ENCODE results near the gene MMP28.

Gene MMP28

DNA sequence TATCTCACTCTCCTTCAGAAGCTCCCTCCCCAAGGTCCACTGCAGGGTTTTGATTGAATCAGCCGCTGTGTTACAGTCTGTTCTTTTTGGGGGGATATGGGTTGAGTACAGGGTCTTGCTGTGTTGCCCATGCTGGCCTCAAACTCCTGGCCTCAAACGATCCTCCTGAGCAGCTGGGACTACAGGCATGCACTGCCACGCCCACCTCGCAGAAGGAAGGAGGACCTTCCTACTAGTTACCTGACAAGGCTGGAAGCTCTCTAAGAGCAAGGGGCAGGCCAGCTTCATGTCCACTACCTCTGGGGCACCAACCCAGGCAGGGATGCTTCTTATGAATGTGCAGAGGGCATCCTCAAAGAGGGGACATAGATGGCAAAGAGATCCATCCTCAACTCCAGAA lies 1.9 kb upstream of the MMP28 start:
- DNase-seq, result no peak

DNA sequence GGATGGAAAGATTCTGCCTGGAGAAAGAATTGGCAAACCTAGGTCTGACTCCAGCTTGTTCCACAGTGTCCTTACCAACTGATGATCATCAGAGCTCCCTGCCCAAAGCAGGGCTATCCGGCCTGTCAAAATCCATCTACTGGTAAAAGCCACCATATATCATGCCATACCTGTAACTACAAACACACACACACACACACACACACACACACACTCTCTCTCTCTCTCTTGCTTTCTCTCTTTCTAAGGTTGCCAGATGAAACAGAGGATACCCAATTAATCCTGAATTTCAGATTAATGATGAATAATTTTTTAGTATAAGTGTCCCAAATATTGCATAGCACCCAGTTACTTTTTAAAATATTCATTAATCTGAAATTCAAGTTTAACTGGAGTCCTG lies 1.5 kb upstream of the MMP28 start:
- no peak for DNase-seq

DNA sequence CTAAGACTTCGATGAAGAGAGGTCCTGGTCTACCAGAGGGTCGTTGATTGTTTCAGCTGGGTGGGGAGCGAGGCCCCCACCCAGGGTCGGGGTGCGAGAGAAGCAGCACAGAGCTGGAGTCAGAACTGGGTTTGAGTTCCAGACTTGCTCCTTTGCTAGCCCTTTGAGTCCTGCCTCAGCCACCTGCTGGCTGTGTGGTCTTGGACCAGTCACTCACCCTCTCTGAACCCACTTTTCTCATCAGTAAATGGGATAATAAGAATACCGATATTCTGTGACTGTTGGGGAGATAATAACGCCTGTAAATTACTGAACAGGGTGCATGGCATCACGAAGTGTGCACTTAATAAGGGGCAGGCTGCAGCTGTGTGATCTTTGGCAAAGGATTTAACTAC lies 427 bp upstream of the MMP28 start:
- DNase-seq, result no peak

DNA sequence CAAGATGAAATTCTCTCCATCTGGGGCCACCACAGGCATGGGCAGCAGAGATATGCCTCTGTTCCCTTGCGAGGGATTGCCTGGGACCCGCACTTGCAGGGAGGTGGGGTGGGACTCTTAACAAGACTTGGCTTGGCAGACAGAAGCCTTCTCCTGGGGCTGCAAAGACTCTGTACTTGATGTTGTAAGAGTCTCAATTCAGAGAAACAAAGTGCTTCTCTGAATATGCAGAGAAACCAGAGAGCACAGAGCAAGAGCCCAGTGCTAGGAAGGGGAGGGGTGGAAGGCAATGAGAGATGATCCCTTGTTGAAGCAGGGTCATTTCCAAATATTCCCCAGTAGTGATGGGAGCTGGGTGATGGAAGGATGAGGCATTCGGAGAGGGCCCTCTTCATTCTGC lies 2.2 kb downstream of the MMP28 start:
- no peak for DNase-seq

DNA sequence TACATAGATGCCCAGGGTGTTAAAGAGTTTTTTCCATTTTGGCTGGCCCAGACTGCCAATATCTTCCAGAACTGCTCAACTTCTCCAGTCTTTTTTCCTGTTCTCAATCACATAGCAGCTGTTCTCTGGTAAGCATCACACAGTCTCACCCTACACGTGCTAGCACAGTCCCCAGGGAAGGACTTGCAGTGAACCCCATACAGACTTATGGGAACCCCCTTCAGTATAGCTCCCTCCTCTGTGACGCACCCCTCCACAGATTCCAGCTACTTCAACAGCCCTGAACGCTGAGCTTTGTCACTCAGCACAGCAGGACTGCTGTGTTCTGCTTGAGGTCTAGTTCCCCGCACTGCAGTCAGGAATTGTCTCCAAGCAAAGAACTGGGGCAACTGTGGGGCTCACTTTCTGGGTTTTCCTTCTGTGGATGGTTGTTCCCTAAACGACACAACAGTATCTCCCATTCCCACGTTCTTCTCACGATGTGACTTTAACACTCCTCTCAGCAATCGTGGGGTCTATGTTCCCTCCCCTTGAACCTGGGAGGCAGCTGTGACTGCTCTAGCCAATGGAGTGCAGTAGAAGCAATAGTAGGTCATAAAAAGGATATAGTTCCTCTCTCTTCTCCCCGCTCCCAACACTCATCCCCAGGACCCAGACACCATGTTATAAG lies 3.6 kb downstream of the MMP28 start:
- DNase-seq, result no peak

DNA sequence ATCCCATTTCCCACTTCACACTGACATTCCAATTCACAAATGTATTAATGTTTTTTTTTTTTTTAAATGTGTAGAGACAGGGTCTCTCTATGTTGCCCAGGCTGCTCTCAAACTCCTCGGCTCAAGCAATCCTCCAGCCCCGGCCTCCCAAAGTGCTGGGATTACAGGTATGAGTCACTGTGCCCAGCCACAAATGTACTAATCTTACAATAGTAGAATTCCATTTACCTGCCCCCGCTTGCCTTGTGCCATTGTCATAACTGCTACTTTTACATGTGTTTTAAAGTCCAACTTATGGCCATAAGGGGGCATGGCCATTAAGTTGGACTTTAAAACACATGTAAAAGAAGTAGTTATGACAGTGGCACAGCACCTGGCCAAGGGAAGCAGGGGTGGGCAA lies 4.6 kb downstream of the MMP28 start:
- no peak for DNase-seq

DNA sequence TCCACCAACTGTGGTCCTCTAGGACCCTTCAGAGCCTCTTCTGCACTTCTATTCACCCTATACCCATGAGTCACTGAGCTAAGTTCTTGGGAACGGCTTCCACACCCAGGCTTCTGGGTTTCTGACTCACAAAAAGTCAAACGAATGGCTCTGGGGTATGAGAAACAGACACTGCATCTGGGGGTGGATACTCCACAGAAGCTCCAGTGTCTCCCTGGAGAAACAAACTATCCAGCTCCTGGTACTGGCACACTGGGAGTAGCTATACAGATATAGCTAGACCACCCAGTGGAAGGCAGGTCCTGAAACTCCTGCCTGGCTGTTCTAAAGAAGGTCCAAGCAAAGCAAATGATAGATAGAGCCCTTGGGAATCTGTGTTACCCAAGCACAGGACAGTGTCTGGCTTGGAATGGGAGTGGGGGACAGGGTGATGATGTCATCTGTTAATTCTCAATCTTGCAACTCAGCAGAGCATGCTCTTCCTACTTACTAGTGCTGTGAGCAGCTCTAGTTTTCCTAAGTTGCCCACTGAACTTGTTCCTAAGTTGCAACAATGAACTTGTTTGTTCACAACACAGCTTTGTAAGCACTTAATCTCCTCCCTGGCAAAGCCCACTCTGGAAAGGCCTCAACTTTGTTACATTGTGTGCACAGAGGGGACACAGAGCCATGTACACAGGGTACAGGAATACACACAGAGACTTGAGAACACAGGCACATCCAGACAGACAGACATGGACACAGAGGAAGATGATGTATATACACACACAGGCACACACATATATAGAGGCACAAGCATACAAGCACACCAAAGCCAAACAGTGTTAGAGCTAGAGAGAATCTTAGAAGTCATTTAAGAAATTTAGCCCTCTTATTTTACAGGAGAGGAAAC lies 6.7 kb downstream of the MMP28 start:
- no peak for DNase-seq

DNA sequence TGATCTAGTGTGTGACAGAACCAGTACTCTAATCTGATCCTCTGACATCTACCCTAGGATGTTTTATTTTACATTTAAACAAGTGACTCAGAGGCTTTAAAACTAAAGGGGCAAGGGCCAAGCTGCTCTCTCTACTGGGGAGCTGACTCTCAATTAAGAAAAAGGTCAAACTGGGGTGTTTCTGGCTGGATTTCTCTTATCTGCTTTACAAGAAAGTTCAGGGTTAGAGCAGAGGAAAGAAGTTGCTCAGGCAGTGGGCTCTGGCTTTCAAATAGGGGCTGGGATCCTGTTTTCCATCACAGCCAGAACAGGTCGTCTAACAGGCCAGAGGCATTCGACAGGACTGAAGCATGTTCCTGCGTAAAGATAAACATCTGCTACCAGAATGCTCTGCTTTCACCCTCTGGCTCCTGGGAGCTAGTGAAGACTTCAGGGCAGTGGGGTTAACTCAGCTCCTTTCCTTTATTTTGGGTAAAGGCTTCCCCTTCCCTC lies 8.5 kb downstream of the MMP28 start:
- no peak for DNase-seq

DNA sequence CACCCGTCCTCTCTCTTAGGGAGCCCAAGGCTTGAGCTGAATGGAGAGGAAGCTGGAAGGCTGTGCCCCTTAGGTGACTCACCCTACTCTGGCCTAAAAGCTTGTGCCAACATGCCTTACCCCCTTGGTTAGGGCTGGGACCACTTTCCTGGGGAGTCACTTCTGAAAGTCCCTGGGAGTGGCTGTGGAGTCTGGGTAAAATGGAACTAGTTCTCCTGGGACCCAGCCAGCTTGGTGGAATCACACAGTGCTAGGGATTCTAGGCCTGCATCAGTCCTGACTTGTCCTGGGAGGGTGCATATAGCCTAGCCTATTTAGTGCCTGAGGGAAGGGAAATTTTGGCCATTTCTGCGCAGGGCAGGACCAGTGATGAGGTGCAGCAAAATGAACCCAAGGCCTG lies 10.5 kb downstream of the MMP28 start:
- DNase-seq, result no peak

DNA sequence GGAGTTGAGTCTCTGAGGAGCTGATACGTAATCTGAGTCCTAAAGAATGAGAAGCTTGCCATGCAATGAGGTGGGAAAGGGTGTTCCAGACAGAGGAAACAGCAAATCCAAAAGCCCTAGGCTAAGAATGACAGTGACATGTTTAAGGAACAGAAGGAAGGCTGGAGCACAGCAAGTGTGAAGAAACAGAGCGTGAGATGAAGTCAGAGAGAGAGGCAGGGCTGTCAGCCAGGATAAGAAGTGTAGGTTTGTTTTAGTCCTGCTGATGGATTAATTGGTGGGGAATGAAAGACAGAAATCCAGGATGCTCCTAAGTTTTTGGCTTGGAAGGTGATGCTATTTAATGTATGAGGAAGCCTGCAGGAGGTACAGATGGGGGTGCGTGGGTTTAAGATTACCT lies 14.5 kb downstream of the MMP28 start:
- no peak for DNase-seq

DNA sequence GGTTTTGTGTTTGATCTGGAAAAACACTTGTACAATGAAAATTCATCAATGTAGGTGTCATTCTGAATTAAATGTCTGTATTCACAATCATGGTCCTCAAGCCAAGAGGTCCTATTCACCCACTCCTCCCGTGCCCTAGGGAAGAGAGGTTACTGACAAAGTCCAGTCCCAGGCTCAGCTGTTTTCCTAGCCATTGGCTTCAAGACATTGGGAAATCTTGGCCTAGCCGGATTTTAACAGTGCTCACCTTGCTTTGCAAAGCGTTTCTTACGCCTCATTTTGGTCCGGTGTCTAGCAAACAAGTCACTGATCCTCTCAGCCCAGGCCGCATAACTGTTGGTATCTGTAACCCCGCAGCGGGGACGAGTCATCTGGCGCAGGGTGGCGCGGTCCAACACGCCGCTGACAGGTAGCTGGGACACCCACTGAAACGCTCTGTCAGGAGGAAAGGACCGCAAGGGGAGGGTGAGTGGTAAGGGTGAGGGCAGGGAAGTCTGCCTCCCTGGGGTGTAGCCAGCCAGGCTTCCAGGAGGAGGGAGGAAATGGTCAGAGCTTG lies 16.7 kb downstream of the MMP28 start:
- no peak for DNase-seq

DNA sequence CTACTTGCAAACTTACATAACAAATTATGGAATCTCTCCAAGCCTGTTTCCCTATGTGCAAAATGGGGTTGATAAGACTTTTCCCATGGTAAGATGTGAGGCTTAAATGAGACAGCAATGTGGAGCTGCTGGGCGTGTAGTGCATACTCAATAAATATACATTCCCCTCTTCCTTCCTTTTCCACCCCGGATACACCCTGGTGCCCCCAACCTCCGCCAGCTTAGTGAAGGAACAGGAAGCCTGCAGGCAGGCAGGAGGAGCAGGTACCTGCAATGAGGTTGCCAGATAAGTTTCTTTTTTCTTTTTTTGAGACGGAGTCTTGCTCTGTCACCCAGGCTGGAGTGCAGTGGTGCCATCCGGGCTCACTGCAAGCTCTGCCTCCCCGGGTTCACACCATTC lies 19.9 kb downstream of the MMP28 start:
- DNase-seq, result no peak

DNA sequence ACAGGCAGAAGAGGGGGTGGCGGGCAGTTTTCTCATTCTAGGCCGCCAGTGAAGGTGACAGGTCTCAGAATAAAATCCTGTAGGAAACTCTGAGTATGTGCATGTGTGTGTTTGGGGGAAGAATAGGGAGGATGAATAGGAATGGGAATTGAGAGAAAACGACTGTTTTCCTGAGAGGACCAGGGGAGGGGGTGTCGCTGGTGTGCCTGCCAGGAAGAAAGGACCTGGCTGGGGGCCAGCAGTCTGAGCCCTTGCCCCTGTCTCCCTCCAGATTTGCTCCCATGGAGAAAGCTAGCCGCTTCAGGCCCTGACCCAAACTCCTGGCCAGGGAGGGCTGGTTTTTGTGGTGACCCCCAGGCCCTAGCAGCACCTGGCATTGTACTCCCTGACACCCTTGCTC lies 20.4 kb downstream of the MMP28 start:
- DNase-seq, result no peak

DNA sequence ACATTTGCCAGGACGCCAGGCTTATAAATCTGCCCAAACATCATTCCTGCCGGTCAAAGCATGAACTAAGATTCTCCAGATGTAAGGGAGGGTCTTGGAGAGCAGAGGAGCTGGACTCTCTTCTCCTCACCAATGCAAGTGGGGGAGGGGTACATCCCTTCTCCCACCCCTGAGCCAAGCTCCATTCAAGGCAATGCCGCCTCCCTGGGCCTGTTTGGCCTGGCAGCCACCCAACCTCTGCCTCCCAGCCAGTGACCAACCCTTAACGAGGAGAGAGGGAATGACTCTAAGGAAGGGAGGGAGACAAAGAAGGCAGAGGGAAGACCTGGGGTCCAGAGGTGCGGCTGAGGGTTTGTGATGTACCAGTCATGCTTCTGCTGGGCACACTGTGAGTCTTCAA lies 20.9 kb downstream of the MMP28 start:
- no peak for DNase-seq

DNA sequence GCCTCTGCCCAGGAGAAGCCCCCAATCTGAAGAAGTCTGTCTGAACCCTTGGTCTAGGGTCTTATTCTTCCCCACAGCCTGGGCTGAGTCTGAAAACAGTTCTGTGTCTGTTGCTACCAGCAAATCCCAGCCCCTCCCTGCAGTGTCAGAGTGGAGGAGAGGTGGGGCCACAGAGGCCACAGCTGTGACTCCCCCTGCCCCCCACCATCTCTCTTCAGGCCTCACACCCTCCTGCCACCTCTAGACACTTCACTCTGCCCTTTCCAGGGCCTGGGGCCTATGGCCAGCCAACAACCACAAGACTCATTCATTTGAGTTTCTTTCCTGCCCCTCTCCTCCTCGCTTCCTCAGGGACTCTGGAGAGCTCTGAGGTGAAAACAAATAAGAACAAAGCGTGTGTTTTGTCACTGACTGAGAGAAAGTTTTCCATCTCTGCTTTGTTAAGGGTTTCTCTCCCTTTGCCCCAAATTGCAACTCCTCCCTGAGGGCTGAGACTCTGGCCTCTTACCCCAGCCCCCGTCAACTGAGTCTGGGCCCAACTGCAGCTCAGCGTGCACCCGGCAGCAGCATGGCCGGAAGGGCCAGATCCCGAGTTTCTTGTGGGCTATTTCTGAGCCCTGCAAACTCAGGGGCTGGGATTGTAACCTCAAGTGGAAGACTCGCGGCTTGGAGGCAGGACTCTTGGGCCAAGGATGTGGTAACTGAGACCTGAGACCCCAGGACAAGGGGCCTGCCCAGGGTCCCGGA lies 21.6 kb downstream of the MMP28 start:
- no peak for DNase-seq

DNA sequence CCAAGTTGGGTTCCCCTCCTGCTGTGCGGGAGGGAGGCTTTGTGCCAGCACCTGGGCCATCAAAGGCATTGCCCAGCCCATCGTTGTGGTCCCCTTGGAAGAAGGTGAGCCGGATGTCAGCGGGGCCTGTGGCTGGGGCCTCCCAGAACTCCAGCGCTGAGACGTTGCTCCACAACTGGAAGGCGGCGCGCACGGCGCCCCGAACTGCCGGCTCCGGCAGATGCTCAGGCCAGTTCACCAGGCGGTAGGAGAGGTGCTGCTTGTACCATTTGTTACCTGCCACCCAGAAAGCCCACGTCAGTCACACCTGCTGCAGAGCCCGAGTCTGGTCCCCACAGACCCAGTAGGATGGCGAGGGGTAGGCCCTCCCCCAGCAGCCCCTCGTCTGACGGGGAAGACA lies 22.3 kb downstream of the MMP28 start:
- DNase-seq, result no peak

DNA sequence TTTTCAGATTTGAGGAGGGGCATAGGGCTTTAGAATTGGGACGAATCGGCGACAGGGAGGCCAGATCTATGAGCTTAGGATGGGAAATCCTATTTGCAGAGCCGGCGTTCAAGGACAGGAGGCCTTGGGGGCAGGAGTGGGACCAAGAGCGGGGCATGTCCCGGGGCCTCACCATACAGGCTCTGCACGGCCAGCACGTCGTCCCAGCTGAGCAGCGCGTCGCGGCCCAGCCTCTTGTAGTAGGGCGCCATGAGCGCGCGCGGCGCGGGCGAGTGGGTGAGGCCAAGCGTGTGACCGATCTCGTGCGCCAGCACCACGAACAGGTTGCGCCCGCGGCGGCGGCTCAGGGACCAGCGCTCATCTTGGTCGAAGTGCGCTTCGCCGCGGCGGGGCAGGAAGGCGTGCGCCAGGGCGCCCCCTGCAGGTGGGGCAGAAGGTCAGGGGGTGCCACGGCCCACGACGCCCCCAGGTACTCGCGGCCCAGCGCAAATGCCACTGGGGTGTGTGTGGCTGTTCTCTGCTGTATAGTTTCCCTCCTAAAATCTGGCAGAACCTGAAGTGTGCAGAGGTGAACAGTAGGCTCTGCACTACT lies 25.4 kb downstream of the MMP28 start:
- no peak for DNase-seq

DNA sequence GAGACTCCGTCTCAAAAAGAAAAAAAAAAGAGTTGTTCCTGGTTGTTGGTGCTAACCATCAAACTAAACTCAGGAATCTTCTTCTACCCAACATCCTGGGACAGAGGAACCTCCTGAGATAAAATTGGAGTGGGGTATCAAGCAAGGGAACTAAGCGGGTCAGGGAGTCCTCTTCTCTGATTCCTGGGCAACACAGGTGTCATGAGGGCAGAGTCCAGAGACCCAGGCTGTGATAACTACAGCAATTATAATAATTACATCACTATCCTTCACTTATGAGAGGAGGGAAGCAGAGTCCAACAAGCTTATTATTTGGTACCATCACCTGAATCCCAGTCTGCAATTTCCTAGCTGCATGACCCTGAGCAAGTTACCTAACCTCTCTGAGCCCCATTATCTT lies 26.6 kb downstream of the MMP28 start:
- DNase-seq, result no peak

DNA sequence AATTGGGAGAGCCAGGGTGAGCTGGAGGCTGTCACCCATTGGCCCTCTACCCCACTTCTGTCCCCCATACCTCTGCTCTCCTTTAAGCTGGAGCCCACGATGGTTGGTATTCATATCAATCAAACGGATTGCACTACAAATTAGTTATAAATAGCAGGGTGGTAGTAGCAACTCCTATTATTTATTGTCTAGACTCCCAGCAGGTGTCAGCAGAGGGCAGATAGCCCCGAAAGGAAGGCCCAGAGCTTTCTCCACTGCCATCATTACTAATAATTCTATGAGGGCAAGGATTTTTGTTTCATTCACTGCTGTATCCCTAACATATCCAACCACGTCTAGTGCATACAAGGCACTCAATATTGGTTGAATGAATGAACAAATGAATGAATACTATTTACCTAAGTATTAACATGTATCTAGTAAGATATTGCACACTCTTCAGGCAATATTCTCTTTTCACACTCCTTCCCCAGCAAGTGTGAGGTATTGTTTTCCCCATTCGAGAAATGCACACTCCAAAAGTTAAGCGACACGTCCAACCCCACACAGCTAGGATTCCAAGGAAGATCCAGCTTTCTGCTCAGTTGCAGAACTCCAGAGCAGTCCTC lies 28.4 kb downstream of the MMP28 start:
- no peak for DNase-seq

DNA sequence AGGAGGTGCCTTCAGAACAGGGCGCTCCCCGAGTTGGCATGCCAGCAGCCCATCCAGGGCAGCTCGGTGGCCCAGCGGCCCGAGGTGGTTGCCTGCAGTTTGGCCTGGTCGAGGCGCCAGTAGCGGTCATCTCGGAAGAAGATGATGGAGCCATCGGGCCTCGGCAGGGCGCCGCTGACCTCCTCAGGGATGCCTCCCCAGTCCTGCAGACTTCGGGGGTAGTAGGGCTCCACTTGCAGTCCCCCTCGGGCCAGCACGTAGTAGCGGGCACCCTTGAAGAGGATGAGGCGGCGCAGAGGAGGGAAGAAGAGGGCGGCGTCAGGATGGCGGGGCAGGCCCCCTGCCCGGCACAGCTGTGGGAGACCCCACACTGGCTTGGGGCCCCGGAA lies 29.0 kb downstream of the MMP28 start:
- no peak for DNase-seq

DNA sequence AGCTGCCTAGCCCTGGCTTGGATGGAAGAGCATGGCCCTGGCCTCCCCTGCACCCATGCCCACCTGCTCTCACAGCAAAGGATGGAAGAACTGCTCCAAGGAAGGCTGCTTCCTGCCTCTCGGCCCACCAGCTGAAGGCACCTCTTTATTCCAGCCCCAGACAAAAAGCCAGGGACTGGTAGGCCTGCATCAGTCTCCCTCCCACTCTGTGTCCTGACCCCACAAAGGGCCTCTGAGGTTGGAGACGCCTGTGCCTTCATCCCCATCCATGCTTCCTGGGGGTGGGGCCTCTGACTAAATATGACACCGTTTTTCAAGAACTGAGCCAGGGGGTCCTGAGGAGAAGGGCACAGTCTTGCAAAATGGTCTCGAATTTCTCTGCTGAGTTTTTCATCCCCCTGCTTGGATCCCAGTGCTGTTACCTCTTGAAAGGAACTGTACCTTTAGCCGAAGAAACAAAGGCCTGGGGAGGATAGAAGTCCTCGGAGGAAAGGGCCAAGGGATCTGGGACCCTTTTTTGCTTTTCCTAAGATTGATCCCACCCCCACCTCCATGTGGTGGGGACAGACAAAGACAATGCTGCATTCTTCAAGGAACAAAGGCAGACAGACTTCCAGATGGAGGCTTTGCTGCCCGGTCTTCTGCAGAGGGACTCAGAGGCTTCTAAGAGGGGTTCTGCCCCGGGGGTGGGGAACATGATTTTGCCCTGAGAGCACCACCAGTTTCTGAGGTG lies 29.5 kb downstream of the MMP28 start:
- DNase-seq, result no peak
